GM19240 (cell line): ENCODE measurements around the gene MACROD1.
"Not testable (repeated sequence)": the region's sequence is repeated elsewhere in the genome, so short reads cannot be mapped to it uniquely, and the experiment has no call there.

ENCODE experiments used
- DNase-seq: peaks from one replicate; pipeline ENCODE4 v3.0.0; 2011; ENCODE audit warnings: low spot score; ENCODE audit not compliant: insufficient read length

MACROD1 gene

DNA sequence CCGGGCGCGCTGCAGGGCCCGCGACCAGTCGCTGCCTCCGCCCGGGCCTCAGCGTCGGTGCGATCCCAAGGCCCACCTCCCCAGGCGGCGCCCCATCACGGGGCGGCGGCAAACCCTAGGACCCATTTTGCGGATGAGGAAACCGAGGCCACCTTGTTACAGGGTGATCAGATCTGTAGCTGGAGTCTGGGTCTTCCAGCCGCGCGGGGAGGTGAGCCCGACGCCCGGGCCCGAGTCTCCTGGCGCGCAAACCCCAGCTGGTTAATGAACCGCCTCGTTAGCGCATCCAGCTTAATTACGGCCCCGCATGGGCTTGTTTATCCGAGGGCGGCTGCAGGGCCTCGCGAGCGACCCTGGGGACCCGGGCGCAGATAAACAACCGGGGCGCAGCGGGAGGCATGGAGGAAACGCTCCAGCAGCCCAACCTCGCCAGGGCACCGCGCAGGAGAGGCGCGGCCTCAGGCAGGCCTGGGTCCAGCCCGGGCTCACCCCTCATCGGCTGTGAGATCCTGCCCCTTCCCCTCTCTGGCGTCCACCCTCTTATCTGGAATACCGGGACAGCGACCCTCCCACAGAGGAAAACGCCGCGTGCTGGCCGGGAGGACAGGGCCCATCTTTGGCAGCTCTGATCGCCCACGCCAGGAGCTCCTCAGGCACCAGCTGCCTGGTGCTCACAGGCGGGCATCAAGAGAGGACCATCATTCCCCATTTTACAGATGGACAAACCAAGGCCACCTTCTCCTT is 165.0 kb downstream of the MACROD1 start:
- no peak for DNase-seq

DNA sequence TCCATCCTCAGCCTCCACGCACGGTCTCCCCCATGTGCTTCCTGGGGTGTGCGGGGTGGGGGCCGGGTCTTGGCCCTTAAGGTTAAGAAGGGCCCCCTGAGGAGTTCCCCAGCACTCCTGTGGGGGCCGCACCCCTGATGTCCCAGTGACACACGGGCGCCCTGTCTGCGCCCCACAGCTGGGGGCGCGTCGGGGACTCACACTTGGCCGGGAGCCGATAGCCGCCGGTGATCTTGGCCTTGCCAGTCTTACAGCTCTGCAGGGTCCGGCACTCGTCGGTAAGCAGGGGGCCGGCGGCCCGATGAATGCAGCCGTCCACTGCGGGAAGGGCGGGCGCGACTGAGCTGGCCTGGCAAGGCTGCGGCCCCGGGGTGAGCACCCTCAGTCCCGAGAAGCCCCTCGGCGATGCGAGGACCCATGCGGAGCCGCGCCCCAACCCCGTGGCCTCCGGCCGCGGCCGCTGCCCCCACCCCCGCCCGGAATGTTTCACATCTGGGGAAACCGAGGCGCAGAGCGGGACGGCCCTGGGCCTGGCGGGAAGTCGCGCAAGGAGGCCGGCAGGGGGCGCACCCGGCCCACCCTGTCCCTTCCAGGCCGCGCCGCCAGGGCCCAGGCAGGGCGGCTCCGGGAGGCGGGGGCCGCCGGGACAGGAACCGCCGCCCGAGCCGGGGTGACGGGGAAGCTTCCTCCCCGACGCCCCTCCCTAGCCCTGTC is 165.7 kb downstream of the MACROD1 start:
- DNase-seq: peak; percentile 84

DNA sequence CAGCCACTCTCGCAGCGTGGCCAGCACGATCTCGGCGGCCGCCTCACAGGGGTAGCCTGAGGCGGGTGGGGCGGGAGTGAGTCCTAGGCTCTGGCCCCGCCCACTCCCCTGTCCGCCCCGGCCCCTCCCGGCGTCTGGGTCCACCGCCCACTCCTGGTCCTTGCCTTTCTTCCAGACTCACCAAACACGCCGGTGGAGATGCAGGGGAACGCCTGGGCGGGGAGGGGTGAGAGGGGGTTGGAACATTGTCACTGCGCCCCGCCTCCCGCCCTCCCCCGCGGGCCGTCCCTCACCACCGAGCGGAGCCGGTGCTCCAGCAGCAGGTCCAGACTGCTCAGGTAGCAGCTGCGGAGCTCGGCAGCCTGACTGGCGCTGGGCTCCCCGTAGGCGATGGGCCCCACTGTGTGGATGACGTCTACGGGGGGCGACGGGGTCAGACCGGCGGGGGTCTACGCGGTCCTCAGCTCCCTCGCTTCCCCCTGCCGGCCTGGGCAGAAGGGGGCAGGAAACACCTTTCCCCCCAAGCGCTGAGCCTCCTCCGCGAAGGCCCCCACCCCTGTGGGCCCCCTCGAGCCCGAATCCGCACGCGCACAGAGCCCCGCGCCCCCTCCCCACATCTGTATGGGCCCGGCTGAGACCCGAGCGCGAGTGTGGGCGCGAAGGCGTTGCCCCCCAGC is 166.4 kb downstream of the MACROD1 start:
- peak; percentile 37 for DNase-seq

DNA sequence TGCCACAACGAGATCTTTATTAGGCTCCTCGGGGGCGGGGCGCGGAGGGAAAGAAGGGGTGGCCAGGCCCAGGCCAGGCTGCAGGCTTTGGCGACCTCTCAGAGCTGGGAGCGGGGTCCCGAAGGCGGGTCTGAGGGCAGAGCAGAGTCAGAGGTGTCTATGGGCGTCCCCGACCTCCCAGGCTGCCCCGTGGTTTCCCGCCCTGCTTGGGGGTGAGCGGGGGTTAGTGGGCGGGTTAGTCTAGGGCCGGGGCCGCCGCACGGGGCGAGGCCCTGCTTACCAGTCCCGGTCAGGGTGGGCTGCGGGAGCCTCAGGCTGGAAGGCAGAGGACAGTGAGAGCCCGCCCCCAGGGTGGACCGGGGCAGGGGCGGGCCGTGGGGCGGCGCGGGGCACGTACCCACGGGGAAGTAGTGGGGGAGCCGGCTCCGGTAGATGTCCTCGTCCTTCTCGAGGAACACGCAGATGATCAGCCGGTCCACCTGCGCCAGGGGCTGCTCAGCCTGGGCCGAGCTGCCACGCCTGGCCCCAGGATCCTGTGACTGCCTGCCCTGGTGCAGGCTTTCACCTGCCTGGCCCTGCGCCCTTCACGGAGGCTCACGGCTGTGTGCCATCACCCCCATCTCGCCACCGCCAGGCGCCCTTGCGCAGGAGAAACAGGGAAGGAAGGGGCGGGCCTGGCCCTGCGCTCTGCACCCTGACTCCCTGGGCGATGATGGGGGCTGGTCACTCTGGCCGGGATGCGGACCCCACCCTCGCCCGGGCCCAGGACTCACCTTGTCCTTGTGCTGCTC is 167.2 kb downstream of the MACROD1 start:
- DNase-seq: no peak

DNA sequence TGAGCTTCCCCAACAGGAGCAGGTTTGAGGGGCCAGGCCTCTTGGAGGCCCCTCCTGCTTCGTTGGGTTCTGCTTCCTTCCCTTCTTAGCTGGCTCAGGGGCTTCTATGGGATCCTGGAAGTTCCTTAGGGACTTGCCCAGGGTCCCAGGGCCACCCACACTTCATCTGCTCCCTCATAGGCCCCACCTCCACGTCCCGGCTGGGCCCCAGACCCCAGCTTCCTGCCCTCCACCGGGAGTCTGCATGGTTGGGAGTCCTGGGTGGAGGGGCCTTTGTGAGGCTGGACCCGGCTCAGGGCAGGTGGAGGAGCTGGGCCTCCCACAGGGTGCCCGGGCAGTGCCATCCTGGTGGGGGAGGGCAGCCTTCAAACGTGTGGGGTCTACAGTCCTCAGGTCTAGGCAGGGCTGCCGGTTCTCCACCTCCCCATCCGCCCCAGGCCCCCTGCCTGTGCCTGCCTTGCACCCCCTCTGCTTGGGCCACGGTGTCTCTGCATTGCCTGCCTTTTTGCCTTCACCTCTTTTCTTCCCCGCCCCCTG is 168.0 kb downstream of the MACROD1 start:
- no peak for DNase-seq

DNA sequence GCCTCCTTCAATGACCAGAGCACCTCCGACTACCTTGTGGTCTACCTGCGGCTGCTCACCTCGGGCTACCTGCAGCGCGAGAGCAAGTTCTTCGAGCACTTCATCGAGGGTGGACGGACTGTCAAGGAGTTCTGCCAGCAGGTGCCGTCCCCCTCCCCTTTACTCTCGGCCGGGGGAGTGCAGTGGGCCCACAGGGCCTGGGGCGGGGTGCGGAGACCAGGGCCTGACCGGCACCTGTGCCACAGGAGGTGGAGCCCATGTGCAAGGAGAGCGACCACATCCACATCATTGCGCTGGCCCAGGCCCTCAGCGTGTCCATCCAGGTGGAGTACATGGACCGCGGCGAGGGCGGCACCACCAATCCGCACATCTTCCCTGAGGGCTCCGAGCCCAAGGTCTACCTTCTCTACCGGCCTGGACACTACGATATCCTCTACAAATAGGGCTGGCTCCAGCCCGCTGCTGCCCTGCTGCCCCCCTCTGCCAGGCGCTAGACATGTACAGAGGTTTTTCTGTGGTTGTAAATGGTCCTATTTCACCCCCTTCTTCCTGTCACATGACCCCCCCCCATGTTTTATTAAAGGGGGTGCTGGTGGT is 168.7 kb downstream of the MACROD1 start:
- DNase-seq: no peak

DNA sequence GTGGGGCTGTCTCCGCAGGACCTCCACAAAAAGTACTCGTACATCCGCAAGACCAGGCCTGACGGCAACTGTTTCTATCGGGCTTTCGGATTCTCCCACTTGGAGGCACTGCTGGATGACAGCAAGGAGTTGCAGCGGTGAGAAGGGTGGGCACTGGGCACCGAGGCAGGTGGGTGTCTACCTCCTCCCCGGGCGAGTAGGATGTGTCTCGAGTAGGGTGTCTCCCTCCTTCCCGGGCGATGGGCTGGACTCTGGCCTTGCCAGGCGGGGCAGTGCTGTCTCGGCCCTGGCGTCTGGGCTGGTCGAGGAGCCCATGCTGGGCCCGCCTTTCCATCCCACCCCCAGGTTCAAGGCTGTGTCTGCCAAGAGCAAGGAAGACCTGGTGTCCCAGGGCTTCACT is 169.4 kb downstream of the MACROD1 start:
- DNase-seq: no peak

DNA sequence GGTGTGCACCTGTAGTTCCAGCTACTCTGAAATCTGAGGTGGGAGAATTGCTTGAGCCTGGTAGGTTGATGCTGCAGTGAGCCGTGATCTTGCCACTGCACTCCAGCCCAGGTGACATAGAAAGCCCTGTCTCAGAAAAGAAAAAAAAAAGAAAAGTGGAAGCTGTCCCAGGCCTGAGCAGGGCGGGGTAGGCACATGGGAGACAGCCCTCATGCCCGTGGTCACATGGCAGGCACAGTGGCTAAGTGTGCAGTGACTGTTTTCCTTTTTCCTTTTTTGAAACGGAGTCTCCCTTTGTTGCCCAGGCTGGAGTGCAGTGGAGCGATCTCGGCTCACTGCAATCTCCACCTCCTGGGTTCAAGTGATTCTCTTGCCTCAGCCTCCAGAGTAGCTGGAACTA is 171.9 kb downstream of the MACROD1 start:
- DNase-seq: no peak

DNA sequence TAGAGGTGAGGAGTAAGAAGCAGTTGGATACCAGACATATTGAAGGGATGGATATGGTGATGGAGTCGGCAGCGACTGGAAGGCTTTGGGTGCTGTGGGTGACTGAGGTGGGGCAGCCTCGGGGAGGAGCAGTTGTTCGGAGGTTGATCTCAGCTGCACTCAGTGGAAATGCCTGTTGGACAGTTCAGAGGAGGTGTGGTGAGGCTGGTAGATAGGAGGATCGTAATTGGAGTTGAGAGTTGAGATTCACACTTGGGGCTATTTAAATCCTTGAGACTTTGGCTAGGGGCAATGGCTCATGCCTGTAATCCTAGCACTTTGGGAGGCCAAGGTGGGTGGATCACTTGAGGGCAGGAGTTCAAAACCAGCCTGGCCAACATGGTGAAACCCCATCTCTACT is 172.8 kb downstream of the MACROD1 start:
- no peak for DNase-seq

DNA sequence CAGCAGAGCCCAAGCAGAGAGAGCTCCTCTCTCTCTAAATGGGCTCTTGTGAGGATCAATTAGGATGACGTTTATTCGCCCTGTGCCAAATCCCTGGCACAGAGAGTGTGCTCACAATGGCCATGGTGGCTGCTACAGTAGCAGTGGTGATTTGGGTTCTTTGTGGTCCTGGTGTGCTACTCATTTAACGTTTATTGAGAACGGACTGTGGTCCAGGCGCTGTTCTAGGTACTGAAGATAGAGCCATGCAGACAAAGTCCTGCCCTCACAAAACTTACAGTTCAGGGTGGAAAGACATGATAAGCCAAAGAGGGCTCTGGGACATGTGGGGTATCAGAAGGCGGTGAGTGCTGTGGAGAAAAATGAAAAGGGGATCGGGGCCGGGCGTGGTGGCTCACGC is 174.4 kb downstream of the MACROD1 start:
- no peak for DNase-seq

DNA sequence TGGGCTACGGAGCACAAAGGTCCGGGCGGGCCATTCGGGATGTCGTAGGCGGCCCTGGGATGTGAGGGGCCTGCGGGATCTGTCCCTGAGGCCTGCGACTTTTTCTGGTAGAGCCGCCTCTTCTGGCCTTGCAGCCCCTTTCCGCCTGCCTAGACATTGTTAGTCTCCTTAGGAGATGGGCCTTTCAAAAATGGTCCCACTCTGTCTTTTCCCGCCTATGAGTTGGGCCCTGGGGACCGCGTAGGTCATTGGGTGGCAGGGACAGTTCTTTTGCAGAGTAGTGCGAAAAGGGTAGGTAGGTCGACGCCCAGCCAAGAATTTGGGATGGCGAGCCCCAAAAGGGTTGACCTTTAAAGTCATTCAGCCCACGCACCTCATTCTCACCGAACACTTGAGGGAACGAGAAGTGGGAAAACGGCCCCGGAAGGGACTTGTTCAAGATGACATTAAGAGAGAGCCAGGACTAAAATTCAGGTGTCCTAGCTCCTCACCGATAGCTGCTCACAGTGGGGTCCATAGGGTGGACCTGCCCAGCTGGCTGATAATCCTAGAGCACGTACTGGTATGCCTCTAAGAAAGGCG is 178.9 kb downstream of the MACROD1 start:
- DNase-seq: no peak

DNA sequence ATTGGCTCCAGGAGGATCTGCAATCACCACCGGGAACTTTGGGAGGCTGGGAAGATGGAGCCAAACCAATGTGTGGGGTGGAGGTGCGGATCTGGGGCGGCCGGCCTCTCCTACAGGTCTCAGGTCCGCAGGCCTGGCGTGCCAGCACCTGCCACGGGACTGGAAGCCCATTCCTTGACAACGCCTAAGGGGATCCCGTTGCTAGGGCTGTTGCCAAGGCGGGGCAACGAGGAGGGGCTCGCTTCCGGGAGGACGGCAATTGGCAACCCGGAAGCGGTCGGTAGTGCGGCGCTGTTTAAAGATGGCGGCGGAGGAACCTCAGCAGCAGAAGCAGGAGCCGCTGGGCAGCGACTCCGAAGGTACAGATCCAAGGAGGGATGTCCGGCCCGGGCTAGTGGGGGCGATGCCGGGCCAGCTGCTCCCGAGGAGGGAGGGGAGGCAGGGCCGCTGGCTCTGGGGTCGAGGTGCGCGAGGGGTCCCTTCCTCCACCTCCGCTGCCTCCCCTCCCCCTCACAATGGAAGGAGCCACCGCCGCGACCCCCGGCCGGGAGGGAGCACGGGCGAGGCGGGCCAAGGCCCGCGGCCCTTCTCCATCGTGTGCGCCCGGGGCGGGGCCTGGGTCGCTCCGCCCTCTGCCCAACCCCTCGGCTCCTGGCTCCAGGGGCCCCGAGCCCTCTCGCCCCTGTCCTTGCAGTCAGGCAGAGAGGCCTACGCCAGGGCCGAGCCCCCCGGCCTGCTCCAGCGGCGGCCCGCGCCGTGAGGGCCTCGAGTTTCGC is 179.6 kb downstream of the MACROD1 start, which contains the start of gene OTUB1:
Gene OTUB1, plus strand, starts transcription at position 283 of the 776 bp plus-strand sequence. Its CDS starts 19 bp downstream, at position 302.
- DNase-seq: peak; percentile 94

DNA sequence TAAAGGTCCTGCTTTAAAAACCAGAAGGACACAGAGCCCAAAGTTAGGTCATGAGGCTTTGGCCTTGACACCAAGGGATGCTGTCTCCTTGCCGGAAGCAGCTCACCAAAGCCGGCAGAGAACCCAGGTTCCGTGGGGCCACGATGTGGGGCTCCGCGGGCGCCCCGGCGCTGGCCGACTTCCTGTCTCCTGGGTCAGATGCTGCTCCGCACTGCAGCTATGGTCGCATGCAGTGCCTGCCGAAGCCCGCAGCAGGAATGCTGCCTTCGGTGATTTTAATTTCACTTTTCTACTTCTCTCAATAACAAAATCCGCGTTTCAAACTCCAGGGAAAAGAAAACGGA is 180.1 kb downstream of the MACROD1 start:
- peak; percentile 56 for DNase-seq

DNA sequence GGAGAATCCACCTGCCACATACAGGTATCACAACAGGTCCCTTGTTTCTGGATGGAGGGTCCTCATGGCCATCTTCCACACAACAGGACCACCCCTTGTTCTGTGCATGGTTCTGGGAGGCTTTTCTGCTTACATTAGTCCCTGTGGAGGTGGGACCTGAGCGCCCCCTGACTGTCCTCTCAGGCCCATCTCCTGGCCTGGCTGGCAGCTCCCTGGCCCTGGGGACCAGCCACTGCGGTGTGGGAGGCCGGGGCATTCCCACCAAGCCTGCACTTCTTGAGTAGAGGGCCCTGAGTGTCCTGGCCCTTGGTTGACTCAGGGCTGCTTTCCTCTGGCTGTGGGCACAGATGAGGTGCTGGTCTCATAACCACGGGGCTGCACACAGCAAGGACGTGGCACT is 186.5 kb downstream of the MACROD1 start:
- no peak for DNase-seq

DNA sequence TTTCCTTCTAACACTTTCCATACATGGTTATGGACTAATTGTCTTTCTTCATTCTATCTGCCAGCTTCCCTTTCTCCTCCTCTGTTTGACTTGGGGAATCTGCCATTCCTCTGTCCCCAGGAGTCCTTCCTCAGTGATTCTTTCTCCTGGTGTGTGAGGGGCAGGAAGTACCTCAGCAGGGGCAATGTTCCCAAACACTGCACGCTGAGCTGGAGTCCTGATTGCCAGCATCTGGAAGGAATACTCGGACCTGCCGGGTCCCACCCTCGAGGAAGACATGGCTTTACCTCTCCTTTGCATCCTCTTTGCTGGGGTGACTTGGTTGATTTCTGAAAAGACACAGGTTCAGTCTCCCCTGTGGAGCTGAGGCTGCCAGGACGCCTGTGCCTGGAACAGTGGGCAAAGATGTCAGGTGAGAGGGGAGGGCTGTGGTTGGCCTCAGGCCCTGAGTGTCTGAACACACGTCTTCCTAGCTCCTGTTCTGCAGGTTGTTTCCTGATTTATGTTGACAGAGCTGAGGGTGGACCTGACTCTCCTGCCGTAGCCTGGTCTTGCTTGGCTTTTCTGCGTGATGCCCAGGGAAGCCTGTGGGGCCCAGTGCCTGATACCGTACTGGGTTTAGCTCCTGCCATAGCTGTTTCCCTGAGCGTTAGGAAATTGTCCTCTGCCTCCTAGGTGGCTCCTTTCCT is 187.2 kb downstream of the MACROD1 start:
- no peak for DNase-seq

DNA sequence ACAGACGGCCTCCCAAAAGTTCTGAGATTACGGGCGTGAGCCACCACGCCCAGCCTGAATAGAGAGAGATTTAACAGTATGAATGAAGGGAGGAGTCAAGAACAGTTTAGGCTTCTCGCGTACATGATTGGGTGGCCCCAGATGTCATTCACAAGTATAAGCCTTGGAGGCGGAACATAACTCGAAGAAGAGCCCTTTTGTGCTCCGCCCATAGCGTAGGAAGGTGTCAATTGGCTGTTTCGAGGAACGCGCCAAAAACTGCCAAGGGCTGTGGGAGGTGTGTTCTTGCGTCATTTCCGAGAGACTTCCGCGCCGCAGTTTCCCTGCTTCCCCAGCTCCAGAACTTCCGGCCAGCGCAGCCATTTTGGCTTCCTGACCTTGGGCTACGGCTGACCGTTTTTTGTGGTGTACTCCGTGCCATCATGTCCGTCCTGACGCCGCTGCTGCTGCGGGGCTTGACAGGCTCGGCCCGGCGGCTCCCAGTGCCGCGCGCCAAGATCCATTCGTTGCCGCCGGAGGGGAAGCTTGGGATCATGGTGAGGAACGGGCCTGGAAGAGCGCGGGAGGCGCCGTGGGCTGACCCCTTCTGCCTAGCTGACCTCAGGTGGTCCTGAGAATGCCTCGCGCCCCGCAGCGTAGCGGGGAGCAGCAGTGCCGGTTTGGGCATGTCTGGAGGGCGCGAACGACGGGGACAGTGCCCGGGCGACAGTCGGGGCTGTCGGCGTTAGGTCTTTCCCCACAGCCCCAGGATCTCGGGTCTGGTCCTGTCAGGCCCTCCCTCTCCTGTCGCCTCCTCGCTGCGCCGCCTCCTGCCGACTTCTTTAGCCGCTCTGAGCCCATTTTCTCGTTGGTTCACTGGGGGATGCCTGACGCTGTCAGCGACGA is 191.4 kb downstream of the MACROD1 start, which contains the start of gene COX8A:
Gene COX8A, plus strand, starts transcription at position 362 of the 885 bp plus-strand sequence. Its CDS starts 61 bp downstream, at position 423.
- peak; percentile 96 for DNase-seq

DNA sequence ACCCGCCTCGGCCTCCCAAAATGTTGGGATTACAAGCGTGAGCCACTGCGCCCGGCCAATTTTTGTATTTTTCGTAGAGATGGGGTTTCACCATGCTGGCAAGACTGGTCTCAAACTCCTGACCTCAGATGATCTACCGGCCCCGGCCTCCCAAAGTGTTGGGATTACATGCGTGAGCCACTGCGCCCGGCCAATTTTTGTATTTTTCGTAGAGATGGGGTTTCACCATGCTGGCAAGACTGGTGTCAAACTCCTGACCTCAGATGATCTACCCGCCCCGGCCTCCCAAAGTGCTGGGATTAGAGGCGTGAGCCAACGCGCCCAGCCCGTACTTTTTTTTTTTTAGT is 192.0 kb downstream of the MACROD1 start:
- not testable (repeated sequence) for DNase-seq

DNA sequence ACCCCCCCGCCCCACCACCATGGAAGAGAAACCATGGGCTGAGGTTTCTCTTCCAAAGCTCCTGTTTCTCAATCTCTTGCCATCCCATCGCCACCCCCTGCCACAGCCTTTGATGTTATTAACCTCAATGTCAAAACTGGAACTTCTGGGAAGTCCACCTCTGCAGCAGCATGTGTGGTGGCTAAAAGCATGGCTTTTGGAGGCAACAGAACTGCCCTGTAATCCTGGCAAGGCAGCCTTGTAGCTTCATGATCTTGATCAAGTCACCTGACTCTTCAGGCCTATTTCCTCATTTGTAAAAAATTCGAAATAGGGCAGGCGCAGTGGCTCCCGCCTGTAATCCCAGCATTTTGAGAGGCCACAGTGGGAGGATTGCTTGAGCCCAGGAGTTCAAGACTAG is 195.0 kb downstream of the MACROD1 start:
- no peak for DNase-seq
